Right atrium auricular region (tissue), 2 donors: Measurements from ENCODE around the gene NGRN. TPM values are rescaled to one million over a fixed set of nuclear protein-coding genes. Genes with fewer than 3 reads are reported as not detected.
"Not testable (repeated sequence)": the region's sequence is repeated elsewhere in the genome, so short reads cannot be mapped to it uniquely, and the experiment has no call there.

Source experiments
- DNase-seq: peaks from one replicate; pipeline ENCODE4 v3.0.0-alpha.2; 2019; ENCODE audit warnings: low spot score
- H3K27ac ChIP-seq, 2 donors: fragments of 200-600 bp; sonication (generic); 1 replicate in 1 of 2; 2 replicates in 1 of 2; pipeline ENCODE4 v1.5.1; 2016 to 2019
- H3K27me3 ChIP-seq, 2 donors: fragments of 200-600 bp; sonication (generic); one replicate each; pipeline versions ENCODE4 v1.5.1 to v1.6.0; 2017 to 2019
- H3K36me3 ChIP-seq: fragments of 200-600 bp; sonication (generic); one replicate; pipeline ENCODE4 v1.5.1; 2016
- H3K4me1 ChIP-seq, 2 donors: fragments of 200-600 bp; sonication (generic); one replicate each; pipeline versions ENCODE4 v1.5.1 to v1.6.0; 2017 to 2019
- H3K4me3 ChIP-seq, 2 donors: fragments of 200-600 bp; sonication (generic); 1 replicate in 1 of 2; 2 replicates in 1 of 2; pipeline ENCODE4 v1.5.1; 2017 to 2019; ENCODE audit warnings: mild to moderate bottlenecking in 1 of 2, moderate library complexity in 1 of 2
- H3K9me3 ChIP-seq, 2 donors: fragments of 200-600 bp; sonication (generic); one replicate each; pipeline ENCODE4 v1.5.1; 2019
- CTCF ChIP-seq, 2 donors: fragments of 200-600 bp; sonication (generic); IDR thresholded peaks; one replicate each; pipeline ENCODE4 v1.5.1; 2019; ENCODE audit warnings: antibody characterized with exemption in 2 of 2
- total RNA-seq, 2 donors: library from RNA; depleted of rRNA; stranded (reverse); fragments of >200 nt; gene quantifications; one replicate each; pipeline ENCODE4 v1.1.0, GENCODE V29; 2016

The NGRN gene
- total RNA-seq, 2 donors from 2014 or later: 107 to 110 TPM

- no peak overlapping the region for H3K27ac ChIP-seq
- H3K9me3 ChIP-seq: no peaks in the 10 kb centered on the region
- no peak overlapping the region for H3K4me3 ChIP-seq
- no peak for TF ChIP-seq CTCF (IDR thresholded peaks at IDR 0.05)
- H3K36me3 ChIP-seq: no peaks in the 10 kb centered on the region
- no peaks in the 10 kb centered on the region for H3K27me3 ChIP-seq
- peaks cover 0 to 12% of the 10 kb centered on the region in 2 donors for H3K4me1 ChIP-seq
- peak; percentile 23 for DNase-seq
These were observed 28.7 kb downstream of the NGRN start for GRCh38 chr15:90294159-90294558.

- Histone ChIP-seq H3K4me3 (no peak overlapping the region), H3K27ac (no peak overlapping the region), H3K4me1 (peaks cover 0 to 12% of the 10 kb centered on the region in 2 donors), H3K36me3 (no peaks in the 10 kb centered on the region), H3K27me3 (no peaks in the 10 kb centered on the region), H3K9me3 (no peaks in the 10 kb centered on the region)
- DNase-seq: peak; percentile 36
- TF ChIP-seq CTCF (IDR thresholded peaks at IDR 0.05): no peak
These were observed 29.3 kb downstream of the NGRN start for GRCh38 chr15:90294601-90295269.

DNA sequence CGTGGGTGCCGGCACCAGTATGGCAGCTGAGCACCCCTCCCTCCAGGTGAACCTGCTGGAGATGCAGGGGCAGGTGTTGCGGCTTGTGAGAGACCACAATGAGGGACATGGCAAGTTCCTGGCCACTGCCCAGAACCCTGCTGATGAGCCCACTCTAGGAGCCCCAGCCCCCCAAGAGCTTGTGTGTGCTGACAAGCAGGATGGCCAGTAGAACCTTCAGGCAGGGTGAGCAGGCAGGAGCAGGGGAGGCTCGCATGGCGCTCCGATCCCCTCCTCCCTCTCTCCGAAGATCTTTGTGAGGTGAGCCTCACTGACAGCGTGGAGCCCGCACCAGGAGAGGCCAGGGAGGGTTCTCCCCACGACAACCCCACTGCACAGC, 29.8 kb downstream of the NGRN start:
- H3K27me3 ChIP-seq: no peaks in the 10 kb centered on the region
- H3K27ac ChIP-seq: no peak overlapping the region
- peaks cover 0 to 12% of the 10 kb centered on the region in 2 donors for H3K4me1 ChIP-seq
- peak; percentile 57 for DNase-seq
- H3K9me3 ChIP-seq: no peaks in the 10 kb centered on the region
- no peaks in the 10 kb centered on the region for H3K36me3 ChIP-seq
- H3K4me3 ChIP-seq: no peak overlapping the region
- TF ChIP-seq CTCF (IDR thresholded peaks at IDR 0.05): no peak

DNA sequence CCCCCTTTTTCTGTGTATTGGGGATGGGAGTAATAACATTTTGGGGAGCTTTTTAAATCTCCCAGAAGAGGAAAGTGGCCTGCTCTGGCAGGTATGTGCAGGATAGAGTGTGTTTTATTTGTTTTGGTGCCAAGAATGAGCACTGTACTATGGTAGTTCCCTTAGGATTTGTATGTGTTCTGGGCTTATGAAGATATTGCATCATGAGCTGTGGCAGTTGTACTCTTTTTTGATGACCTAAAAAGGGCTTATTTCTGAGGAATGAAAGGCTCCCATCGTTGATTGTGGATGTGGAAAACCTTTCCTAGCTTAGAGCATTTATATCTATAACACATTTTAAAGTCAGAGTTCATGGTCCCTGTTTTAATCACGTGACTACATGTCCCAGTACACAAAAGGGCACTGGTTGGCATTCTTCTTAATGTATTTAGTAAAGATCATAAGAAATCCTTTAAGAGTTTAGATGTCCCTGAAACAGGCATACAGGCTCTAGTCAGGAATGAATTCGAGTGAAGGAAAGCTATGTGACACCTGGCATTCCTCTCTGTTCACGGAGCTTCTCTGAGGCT, 30.9 kb downstream of the NGRN start:
- H3K27me3 ChIP-seq, H3K27ac ChIP-seq, H3K4me3 ChIP-seq, H3K9me3 ChIP-seq, H3K36me3 ChIP-seq: not testable (repeated sequence)
- peaks cover 0 to 14% of the 10 kb centered on the region in 2 donors for H3K4me1 ChIP-seq
- DNase-seq: peak; percentile 11

DNA sequence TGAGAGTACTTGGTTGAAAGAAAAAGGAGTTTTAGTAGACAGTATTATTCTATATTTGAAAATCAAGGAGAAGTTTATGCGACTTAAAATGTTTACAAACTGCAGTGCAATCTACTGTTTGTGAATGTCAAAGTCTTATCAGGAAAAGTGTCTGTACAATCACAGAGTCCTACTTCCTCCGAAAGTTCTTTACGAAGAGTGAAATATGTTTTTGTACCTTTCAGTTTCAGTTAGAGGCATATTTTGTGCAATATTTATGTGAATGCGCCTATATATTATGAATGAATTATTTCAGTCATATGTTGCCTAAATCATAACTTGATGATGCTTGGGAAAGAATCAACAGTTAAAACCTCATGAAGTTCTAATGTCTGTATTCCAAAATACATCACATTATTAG, 31.5 kb downstream of the NGRN start:
- no peak for TF ChIP-seq CTCF (IDR thresholded peaks at IDR 0.05)
- Histone ChIP-seq H3K9me3 (no peaks in the 10 kb centered on the region), H3K36me3 (no peaks in the 10 kb centered on the region), H3K27ac (no peak overlapping the region), H3K4me1 (peaks cover 0 to 20% of the 10 kb centered on the region in 2 donors), H3K27me3 (no peaks in the 10 kb centered on the region), H3K4me3 (no peak overlapping the region)
- no peak for DNase-seq

- TF ChIP-seq CTCF (IDR thresholded peaks at IDR 0.05): no peak
- Histone ChIP-seq H3K4me3 (no peak overlapping the region), H3K27ac (no peak overlapping the region), H3K27me3 (no peaks in the 10 kb centered on the region), H3K36me3 (no peaks in the 10 kb centered on the region), H3K4me1 (peaks cover 0 to 7% of the 10 kb centered on the region in 2 donors), H3K9me3 (no peaks in the 10 kb centered on the region)
- peak; percentile 32 for DNase-seq
These were observed 35.1 kb downstream of the NGRN start for GRCh38 chr15:90300541-90300940.
